GM18517 (cell line): ENCODE data around the gene ST3GAL4.

Experiments
- ATAC-seq: cut with Tn5 transposase; IDR thresholded peaks from one replicate; pipeline ENCODE4 v1.9.1; 2021; ENCODE audit warnings: mild to moderate bottlenecking, moderate library complexity; ENCODE audit not compliant: unreplicated experiment

The ST3GAL4 gene

DNA sequence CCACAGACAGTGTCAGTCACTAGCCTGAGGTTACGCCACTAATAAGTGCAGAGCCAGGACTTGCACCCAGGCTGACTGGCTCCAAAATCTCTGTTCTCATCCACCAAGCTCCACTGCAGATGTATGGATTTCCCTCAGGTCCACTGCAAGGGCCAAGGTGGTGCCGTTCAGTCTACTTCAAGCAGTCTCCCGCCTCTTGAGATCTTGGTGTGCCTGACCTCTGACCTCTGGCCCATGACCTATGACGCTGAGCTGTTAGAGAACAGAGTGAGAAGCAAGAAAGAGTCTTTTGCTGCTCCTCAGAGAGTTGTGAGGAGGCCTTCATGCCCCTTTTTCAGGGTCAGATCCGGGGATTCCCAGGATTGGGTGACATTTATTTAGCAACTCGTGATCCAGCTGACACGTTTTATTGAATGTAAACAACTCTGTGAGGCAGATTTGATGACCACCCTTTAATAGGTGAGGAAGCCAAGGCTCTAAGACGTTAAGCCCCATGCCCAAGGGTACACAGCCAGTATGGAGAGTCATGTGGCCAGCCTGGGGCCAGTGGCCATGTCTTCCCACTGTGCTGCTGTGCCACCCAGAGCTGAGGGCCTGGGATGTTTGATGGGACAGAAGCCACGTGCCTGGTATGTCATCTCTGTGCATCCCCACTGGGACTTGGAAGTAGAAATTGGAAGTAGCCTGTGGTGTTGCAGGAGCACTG lies 26.4 kb upstream of the ST3GAL4 start:
- no peak for ATAC-seq

DNA sequence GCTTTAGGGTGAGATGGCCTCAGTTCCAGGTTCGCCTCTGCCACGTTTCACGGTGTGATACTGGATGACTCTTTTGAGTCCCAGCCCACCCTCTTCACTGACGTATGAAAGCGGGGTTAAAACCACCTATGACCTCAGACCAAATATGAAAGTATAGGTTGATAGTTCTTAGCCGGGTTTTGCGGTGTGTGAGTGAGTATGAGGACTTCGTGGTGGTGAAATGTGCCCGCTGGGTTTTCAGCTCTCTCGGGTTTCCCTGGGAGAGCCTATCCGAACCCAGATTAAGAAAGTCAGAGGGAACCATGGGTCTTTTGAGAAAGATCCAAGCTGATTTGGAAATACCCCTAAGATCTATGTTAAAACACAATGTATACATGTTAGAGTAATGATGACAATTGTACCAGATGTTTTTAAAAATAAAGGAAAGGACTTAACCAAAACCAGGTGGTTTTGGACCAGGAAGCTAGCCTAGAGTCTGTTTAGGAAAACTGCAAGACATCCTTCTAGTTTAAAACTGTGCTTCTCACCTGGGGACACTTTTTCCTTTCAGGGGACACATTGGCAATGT lies 25.8 kb upstream of the ST3GAL4 start:
- ATAC-seq: no peak

DNA sequence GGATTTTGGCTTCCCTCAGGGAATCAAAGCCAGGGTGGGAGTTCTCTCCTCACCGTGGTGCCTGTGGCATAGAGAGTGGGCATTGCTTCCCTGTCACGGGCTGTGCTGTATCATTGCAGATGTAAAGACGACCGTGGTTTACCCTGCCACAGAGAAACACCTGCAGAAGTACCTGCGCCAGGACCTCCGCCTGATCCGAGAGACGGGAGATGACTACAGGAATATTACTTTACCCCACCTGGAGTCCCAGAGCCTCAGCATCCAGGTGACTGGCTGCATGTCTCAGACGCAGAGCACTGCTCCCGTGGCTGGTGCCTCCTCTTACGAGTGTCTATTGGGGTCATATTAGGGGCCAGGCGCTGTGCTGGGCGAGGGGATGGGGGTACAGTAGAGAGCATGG lies 24.2 kb upstream of the ST3GAL4 start:
- ATAC-seq: no peak

DNA sequence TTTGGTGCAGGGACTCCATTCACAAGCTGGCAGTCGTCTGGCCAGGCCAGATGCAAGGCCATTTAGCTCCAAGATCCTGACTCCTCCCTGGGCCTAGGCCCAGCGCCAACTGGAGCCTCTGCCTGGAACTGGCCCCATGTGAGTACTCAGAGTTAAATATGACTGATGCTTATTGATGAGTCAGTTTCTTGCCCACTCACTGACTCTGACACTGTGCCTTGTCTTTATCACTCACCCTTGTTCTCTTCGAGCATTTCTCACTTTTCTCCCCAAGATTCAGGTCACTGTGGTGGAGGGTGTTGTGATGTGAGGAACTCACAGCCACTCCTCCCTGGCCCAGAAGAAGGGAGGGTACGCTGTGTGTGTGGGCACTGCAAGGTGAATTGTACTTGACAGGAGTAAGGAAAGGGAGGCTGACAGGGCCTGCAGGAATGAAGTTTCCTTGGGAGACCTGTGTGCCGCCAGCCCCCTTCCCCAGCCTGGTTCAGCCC lies 23.2 kb upstream of the ST3GAL4 start:
- ATAC-seq: no peak

DNA sequence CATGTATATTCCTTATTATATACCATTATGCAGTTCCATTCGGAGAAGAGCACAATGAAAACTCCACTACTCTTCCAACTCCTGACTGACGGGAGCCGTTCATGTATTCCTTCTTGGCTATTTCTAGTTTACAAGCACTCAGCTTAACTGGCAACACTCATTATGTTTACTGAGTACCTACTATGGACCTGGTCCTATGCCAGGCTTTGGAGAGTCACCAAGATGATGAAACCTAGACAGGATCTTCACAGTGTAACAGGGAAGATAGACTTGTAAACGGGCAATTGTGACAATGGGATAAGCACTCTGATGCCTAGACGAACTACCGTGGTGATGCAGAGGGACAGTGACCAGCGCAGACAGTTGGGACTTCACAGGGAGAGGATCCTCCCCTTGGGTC lies 22.3 kb upstream of the ST3GAL4 start:
- no peak for ATAC-seq

DNA sequence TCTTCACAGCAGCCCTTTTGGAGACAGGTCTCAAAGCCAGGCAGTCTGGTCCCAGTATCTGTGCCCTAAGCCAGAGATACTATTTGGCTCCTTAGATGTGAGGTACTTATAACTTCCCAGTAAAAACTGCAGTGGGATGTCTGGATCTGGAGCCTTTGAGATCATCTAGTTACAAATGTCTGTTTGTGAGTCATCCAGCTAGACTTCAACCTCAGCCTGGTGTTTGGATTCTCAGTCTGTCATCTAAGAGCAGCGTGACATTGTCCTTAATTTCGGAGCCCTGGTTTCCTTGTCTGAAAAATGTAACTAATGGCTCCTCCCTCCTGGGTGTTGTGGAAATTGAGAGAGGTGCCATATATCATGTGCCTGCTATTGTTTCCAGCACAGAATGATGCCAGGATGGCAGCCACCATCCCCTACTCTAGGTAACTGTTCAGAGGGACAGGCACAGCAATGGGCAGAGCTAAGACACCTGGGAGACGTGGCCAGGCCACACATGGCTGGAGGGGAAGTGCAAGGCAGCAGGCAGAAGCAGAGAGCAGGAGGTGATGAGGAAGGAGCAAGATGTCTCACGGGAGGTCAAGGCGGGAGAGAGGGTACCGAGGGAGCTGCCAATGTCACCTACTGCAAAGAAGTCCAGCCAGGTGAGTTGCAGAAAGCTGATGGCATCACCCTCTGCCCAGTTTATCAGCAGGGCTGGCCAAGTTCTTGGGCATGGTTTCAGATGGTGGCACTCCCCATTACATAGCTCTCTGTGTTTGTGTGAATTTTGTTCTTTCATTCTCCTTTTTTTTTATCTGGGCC lies 20.6 kb upstream of the ST3GAL4 start:
- ATAC-seq: no peak

DNA sequence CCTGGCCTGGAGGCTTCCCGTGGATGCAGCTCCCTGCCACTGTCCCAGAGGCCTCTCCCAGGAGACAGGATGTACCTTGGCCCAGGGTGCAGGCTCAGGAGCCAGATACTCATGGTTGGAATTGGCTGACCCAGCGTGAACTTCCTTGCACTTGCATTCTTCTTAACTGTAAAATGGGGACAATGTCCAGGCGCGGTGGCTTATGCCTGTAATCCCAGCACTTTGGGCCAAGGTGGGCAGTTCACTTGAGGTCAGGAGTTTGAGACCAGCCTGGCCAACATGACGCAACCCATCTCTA lies 20.1 kb upstream of the ST3GAL4 start:
- no peak for ATAC-seq

DNA sequence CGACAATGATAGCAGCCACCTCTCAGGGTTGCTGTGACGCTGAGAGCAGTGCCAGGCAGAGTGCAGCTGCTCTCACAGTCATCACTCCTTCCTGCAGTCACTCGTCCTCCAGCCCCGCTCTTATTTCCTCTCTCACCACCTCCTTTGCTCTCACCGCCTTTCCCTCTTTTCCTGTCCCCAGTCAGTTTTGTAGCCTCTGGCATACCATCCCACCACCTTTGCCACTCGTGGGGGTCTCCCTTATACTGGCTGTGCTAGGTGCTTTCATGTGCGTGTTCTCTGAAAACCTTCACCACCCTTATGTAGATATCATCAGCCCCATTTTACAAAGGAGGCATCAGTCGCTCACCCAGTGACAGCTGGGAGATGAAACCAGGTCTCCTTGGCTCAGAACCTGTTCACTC lies 19.3 kb upstream of the ST3GAL4 start:
- no peak for ATAC-seq

DNA sequence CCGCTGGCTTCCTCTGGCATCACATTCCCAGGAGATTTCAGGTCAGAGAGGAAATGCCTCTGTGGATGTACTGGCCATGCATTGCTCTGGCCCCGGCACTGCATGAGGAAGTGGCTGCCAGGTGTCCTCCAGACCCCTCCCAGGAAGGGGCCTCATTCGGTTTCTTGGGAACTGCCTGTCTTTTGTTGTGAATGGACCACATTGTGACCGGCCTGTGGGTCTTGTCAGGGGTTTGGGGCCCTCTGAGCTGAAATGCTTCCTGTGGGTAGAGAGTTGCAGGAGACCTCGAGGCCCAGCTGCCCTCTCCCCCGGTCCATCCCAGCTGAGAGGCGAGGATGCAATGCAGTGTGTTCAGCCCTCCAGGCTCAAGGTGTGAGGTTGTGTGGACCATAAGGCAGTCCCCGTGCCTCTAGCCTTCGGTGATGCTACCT lies 18.8 kb upstream of the ST3GAL4 start:
- no peak for ATAC-seq

DNA sequence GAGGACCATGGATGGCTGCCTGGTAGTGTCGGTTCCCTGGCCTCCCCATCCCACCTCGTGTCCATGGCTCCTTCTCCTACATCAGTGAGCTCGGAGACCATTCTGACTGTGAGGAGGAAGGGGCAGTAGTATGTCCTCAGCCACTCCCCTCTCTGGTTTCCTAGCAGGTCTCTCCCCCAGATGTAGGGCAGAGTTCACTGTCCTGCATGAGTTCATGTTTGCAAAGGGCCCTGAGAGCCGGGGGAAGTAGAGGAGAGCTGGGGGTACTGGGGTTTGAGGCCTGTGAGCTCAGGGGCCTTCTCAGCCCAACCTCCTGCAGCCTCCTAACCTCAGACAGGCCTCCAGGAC lies 18.4 kb upstream of the ST3GAL4 start:
- ATAC-seq: no peak

DNA sequence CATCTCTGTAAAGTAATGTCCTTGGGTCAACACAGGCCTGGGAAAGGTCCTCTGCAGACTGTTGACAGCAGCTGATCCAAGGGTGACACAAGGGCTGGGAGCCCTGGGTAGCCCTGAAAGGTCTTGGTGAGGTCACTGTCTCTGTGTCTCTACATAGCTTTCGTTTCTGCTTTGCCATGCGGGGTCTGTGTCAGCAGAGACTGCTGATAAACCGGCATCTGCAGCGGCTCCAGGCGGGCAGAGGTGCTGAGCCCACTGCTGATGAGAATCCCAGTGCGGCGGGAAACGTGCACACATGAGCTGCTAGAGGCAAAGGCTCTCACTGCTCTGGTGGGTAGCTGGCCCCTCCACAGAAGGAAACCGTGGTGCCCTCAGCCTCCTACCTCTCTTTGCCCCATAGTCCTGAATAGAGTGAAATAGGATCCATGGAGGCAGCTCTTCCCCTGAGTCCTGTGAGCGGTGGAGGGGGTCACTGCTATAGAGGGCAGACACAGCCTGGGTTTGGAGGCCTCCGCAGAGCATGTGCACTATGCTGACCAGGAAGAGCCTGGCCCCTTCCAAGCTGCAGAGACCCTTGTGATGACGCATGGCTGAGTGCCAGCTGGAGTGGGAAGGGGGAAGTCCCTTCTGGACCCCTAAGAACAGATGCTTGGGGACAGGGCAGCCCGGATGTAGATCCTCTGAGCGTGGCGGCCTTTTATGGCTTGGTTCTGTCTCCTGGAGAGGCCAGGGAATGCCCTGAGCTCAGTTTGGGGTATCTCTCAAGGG lies 17.8 kb upstream of the ST3GAL4 start:
- no peak for ATAC-seq

DNA sequence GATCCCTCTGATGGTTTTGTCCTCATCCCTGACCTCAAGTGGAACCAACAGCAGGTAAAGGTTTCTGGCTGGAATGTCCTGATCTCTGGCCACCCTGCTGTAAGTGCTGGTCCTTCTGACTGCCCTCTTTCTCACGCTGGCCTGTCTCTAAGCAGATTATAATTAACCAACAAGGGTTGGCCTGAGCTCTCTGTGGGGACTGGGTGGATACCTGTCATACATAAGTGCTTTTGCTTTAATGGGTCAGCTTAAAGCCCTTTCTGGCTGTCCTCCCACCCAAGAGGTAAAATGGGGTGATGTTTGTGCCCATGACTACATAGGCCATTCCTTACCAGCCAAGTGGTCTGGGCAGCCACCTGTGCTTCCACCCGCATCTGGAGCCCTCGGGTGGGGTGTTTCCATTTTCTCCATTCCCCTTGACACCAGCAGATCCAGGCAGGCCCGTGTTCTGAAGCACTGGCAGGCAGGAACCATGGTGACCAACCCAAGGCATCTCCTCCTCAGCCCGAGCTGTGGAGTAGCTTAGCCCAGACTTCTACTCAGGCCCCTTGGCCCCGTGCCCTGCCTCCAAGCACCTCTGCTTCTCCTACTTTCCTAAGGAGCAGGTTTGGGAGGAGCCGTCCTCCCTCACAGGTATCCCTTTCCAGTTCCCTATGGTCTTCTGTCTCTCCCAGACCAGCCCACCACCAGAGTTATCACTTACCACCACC lies 17.0 kb upstream of the ST3GAL4 start:
- no peak for ATAC-seq

DNA sequence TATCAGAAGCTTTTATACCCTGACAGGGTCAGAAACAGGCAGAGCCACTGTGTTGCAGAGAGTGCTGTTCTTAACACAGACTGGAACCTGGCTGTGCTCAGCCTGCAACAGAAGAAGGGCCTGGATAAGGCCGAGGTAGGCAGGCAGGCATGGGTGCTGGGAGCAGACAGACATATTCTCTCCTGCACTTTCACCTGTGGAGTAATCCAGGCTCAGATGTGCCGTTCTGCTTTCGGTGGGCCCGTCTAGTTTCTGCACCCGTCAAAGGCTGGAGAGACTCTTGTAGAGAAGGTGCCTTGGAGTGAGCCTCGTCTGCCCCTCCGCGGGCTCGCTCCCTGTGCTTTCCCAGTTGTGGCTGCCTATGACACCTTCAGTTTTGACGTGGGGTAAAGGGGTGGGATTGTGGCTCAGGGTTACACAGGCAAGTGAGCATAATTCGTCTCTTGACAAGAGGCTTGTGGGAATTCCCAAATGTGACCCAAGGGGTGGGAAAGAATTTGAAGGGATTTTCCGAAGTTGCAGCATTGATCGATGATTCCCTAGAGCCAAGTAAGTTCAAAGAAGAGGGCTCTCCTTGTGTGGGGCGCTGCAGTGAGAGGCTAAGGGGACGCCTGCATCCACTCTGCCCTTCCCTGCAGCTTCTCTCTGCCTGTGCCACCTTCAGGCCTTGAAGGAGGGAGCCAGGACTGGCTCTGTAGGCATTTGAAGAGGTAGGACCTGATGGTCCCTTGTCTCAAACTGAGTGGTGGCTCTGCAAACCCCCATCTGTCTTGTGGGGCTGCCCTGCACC lies 16.2 kb upstream of the ST3GAL4 start:
- ATAC-seq: no peak

DNA sequence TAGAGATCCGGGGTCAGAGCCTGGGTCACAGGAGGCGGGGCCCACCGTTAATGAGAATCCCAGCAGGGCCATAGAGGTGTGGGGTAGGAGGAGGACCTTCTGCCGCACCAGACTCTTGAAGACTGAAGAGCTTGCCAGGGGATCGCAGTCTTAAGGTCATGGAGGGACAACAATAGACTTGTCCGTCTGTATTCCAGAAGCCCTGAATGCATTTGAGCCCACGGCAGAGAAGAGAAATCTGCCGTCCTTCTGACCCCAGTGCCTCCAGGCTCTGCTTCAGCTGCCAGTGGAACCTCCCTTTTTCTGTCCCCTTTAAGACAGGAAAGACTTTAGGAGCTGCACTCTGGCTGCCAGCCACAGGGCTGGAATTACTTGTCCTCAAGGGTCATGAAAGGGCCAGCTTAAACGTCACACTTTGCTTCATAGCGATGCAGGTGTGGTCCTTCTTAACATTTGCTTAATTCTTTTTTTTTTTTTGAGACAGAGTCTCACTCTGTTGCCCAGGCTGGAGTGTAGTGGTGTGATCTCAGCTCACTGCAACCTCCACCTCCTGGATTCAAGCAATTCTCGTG lies 15.5 kb upstream of the ST3GAL4 start:
- no peak for ATAC-seq

DNA sequence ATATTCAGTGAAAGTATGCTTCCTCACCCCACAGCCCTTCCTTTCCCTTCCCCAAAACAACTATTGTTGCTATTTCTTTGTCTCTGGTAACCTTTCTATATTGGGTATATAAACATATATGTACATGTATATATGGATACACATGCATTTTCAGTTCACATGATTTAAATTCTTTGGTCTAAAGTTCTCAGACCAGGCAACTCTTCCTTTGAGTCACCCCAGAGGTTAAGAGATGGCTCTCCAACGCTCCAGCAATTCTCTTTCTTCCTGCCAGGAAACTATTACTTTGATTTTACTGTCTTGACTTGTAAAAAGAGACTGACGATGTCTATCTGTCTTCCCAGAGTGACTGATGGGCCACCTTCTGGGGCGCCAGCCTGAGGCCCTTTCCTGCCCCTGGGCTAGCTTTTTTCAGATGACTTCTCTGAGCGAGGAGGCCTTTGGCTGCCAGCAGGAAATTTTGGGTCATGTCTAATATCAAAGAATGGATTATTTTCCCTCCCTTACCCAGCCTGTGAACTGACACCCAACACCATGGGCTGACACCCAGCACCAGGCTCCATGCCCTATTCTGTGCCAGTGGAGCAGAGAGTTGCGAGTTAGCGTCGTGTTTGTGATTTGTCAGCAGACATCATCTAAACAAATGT lies 14.4 kb upstream of the ST3GAL4 start:
- no peak for ATAC-seq

DNA sequence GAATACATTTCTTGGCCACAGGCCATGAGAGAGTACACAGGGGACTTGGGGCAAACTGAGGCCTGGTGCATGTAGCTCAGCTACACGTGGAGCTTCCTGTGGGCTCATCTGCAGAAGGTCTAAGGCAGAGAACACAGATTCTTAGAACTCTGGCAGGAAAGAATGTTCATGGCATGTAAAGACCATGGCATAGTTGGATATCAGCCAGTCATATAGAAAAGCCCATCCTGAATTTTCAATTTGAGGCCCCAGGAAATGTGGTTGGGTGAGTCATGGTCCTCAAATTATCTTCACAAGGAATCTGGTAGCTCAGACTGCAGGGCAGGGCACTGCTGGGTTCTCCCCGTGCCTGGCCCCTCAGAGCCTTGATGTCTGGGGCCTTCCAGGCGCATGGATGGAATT lies 13.7 kb upstream of the ST3GAL4 start:
- no peak for ATAC-seq

DNA sequence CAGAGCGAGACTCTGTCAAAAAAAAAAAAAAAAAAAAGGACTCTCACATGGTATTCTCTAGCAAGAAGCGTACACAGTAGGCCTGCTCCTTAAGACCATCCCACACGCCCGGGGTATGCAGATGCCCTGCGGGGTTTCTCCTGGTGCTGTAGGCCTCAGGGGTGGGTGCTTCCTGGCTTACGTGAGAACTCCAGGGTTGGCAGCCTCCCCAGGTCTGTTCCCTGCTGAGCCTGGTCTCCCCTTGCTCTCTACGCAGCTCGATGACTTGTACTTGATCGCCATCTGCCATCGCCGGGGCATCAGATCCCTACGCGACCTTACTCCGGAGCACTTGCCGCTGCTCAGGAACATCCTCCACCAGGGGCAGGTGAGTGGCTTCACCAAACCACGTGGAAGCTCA lies 12.4 kb upstream of the ST3GAL4 start:
- no peak for ATAC-seq

DNA sequence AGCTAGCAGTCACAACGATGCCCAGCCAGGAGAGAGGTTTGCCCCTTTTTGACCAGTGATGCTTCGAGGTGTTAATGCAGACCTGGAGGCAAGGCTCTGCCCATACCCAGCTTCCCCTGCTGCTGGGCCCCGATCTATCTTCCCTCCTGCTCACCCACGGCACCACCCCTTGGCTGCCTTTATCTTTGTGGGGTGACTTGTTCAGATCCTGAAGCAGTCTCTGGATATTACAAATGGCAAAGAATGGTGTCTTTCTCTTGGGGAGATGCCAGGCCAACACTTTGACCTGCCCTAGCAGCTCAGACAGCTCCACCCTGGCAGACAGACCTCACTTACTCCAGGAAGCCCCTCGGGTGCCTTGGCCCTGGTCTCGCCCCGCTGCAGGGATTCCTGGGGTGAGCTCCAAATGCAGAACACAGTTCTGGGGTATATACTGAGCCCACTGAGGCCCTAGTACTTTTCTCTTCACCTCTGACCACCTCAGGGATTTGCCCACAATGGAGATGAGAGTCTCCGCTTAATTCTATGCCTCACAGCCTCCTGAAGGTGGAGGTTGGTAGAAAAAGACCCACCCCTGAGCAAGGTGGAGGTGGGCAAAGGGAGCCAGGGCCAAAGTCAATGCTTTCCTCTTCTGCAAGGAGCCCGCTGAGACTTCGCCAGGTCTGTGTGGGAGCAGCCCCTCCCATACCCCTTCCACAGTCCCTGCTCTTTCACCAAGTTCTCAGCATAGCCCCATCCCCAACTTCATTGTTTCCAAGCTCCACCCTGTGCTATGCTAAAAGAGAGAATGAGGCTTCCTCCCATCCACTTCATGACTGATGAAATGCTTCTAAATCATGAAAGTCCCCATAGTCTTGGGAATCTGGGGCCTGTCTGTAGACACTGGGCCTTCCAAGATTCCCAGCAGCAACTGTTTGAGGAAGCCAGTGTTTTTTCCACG lies 11.1 kb upstream of the ST3GAL4 start:
- ATAC-seq: no peak
